DOHH2 (cell line): Measurements from ENCODE around the gene NCBP2.

Experiments
- EZH2phosphoT487 ChIP-seq: fragments of 200-600 bp; sonication (generic); IDR thresholded peaks from 2 replicates; pipeline ENCODE4 v1.6.1; 2017; ENCODE audit warnings: borderline replicate concordance, mild to moderate bottlenecking, antibody characterized with exemption, low read length, moderate library complexity, mixed read lengths
- TF ChIP-seq, protein P1 (sequence below): fragments of 200-600 bp; sonication (generic); IDR thresholded peaks from one replicate; pipeline ENCODE4 v1.5.1; 2014; ENCODE audit warnings: antibody characterized with exemption, mild to moderate bottlenecking, low read depth, low read length; ENCODE audit not compliant: poor library complexity, severe bottlenecking

DNA sequence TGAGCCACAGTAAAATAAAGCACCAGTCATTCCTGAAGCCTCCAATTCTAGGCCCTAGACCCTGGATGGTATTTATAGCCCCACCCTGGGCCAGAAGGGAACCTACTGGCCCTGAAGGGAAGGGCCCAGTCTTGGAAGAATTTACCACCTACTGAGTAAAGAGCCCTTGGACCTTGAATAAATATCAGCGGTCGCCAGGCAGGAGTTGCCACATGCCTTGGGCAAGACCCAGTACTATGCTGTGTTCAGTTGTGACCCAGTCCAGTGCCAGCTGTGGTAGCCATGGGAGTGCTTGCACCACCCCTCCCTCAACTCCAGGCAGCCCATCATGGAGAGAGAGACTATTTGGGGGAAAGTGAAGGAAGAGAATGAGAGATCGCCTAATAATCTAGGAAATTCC is 27.0 kb downstream of the NCBP2 start:
- TF ChIP-seq, protein P1, sequence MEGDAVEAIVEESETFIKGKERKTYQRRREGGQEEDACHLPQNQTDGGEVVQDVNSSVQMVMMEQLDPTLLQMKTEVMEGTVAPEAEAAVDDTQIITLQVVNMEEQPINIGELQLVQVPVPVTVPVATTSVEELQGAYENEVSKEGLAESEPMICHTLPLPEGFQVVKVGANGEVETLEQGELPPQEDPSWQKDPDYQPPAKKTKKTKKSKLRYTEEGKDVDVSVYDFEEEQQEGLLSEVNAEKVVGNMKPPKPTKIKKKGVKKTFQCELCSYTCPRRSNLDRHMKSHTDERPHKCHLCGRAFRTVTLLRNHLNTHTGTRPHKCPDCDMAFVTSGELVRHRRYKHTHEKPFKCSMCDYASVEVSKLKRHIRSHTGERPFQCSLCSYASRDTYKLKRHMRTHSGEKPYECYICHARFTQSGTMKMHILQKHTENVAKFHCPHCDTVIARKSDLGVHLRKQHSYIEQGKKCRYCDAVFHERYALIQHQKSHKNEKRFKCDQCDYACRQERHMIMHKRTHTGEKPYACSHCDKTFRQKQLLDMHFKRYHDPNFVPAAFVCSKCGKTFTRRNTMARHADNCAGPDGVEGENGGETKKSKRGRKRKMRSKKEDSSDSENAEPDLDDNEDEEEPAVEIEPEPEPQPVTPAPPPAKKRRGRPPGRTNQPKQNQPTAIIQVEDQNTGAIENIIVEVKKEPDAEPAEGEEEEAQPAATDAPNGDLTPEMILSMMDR, result no peak
- TF ChIP-seq EZH2phosphoT487, result no peak
